ENCODE results near the gene SMIM3.
"Not testable (repeated sequence)": the region's sequence is repeated elsewhere in the genome, so short reads cannot be mapped to it uniquely, and the experiment has no call there.

SMIM3 gene, protein sequence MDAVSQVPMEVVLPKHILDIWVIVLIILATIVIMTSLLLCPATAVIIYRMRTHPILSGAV

DNA sequence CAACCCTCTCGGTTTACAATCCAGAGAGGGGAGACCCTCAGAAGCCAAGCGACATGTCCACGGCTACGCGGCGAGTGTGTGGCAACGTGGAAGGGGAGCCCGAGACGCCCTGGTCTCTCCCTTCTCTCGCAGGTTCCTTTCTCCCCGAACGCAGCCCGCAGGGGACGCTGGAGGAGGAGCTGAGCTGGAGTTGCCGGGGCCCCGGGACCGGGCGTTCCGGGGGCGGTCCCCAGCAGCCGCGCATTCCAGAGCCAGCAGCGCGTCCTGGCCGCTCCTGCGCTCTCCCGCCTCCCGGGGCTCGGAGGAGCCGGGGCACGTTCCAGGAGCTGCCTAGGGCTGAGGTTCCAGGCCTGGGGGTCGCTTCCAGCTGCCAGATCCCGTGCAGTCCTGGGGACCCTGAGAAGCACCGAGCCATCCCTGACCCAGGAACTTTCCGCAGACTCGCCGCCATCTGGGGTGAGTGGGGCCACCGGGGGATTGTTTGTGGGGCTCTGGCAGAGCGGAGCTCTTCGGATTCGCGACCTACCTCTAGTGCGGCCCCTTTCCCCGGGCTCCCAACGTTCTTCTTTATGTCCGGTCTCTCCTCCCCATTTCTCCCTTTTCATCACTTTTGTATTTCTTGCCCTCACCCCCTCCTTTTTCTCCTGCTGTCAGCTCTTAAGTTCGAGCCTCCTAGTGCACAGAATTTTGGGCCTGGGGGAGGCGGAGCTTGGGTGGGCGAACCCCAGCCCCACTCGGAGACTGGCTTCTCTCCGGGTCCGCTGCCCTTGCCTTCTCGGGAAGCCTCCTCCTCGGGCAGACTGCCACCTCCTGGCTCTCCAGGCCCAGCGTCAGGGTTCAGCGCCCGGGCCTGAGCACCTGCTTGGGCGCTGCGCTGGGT, at the start of gene SMIM3:
TSS of gene SMIM3 (plus strand) at position 241 of the 880 bp plus-strand sequence. CDS start 16,684 bp downstream, outside the sequence.
- DNase-seq (ENCODE audit: low read depth, low spot score), result no peak

DNA sequence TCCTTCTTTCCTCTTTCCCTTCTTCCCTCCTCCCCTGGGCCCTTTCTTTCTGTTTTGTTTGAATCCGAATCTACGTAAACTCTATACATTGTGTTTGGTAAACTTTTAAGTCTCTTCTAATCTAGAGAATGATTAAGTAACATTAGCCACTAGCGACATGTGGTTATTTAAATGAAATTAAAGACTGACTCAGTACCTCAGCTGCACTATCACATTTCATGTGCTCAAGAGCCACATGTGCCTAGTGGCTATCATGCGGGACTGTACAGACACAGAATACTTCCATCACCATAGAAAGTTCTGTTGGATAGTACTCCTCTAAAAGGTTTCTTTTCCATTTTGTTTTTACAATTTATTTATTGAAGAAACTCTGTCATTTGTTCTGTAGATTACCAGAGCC, 48.7 kb upstream of the SMIM3 start:
- no peak for DNase-seq (ENCODE audit: low read depth, low spot score)

DNA sequence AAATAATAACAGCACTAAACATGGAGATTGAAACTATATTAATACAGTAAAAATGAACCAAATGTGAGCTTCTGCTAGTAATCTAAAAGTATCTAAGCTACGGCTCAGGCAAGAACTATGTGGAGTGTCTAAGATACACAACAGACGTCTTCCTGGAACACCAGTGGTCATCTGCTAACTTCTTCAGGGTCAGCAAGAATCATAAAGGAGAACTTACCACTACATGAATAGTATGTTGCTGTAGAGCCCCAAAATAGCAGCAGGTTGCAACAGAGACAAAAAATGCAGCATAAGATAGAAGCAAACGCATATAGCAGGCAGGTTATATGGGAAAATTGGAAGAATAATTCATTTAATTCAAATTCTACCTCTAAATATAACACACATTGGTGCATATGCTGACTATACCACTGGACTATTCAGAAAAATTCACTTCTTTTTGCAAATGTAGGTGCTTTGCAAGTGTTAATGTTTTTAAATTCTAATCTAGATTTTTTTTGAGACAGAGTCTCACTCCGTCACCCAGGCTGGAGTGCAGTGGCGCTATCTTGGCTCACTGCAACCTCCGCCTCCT, 46.8 kb upstream of the SMIM3 start:
- DNase-seq (ENCODE audit: low read depth, low spot score), result no peak

DNA sequence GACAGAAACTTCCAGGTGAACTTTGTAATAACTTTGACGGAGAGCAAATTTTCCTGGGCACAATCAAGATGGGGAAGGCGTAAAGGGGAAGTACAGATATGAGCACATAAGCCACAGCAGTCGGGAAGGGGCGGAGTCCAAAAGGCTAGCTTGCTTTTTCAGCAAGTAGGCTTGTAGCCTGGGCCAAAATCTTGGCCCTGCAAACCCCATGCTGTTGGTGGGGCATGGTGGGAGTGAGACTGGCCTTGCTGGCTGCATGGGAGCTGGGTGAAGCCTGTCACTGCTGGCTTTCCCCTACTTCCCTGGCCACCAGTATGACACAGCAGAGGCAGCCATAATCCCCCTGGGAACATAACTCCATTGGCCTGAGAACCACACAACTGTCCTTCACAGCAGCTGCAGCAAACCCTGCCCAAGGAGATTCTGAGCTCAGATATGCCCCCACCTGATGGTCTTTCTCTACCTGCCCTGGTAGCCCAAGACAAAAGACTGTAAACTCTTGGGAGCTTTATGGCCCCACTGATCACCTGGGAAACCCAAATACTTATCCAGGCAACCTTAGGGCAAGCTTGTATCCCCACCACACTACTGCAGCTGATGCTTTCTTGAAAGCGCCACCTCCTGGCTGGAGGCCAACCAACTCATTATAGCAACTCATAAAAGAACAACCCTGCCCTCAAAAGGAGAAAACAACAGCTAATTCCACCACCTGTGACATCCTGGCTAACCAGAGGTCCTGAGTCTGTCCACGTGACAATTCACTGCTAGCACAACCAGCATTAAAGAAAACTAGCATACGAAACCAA, 43.8 kb upstream of the SMIM3 start:
- no peak for DNase-seq (ENCODE audit: low read depth, low spot score)

DNA sequence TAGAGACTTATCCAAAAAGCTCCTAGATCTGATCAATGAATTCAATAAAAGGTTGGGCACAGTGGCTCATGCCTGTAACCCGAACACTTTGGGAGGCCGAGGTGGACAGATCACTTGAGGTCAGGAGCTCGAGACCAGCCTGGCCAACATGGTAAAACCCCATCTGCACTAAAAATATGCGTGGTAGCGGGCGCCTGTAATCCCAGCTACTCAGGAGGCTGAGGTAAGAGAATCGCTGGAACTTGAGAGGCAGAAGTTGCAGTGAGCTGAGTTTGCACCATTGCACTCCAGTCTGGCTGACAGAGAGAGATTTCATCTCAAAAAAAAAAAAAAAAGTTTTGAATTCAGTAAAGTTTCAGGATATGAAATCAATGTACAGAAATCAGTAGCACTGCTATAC, 39.7 kb upstream of the SMIM3 start:
- no peak for DNase-seq (ENCODE audit: low read depth, low spot score)

DNA sequence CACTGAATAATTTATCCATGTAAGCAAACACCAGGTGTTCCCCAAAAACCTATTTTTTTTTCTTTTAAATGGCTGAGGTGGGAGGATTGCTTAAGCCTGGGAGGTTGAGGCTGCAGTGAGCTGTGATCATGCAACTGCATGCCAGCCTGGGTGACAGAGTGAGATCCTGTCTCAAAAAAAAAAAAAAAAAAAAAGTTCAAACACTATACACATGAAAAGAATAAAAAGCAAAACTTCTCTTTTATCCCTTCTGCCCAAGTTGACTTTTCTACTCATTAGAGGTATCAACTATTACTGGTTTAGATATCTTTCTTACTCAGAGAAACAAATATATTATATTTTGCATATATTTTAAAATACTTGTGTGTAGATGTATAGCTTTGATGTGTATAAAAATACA, 37.6 kb upstream of the SMIM3 start:
- no peak for DNase-seq (ENCODE audit: low read depth, low spot score)

DNA sequence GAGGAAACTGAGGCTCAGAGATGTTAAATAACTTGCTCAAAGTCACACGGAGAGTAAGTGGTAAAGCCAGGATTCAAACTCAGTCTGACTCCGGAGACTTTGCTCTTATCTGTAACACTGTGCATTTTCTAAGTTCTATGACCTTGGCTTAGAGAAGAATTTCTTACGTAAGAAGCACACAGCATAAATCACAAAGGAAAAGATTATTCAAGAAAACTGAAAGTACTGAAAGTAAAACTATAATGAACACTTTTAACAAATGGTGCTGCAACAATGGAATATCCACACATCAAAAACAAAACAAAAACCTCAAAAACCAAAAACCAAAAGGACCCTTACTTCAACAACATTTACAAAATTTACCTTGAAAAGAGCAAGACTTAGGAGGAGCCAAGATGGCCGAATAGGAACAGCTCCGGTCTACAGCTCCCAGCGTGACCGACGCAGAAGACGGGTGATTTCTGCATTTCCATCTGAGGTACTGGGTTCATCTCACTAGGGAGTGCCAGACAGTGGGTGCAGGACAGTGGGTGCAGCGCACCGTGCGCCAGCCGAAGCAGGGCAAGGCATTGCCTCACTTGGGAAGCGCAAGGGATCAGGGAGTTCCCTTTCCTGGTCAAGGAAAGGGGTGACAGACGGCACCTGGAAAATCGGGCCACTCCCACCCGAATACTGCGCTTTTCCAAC, 36.0 kb upstream of the SMIM3 start:
- not testable (repeated sequence) for DNase-seq (ENCODE audit: low read depth, low spot score)

DNA sequence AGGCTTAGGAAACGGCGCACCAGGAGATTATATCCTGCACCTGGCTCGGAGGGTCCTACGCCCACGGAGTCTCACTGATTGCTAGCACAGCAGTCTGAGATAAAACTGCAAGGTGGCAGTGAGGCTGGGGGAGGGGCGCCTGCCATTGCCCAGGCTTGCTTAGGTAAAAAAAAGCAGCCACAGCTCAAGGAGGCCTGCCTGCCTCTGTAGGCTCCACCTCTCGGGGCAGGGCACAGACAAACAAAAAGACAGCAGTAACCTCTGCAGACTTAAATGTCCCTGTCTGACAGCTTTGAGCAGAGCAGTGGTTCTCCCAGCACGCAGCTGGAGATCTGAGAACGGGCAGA, 35.4 kb upstream of the SMIM3 start:
- not testable (repeated sequence) for DNase-seq (ENCODE audit: low read depth, low spot score)

DNA sequence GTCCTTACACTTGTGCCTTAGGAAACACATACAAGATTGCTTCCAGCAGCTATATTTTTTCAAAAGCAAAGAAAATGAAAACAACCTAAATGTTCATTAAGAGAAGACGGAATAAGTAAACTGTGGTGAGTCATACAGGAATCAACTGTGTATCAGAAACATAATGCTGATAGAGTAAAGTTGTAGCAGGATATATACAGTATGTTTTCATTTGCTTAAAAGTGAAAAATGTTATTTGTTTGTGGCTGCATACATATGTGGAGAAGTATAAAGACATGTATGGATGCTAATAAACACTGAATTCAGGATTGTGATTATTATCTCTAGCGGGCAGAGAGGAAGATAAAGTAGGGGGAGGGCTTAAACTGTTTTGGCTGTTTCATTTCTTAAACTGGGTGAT, 28.1 kb upstream of the SMIM3 start:
- no peak for DNase-seq (ENCODE audit: low read depth, low spot score)

DNA sequence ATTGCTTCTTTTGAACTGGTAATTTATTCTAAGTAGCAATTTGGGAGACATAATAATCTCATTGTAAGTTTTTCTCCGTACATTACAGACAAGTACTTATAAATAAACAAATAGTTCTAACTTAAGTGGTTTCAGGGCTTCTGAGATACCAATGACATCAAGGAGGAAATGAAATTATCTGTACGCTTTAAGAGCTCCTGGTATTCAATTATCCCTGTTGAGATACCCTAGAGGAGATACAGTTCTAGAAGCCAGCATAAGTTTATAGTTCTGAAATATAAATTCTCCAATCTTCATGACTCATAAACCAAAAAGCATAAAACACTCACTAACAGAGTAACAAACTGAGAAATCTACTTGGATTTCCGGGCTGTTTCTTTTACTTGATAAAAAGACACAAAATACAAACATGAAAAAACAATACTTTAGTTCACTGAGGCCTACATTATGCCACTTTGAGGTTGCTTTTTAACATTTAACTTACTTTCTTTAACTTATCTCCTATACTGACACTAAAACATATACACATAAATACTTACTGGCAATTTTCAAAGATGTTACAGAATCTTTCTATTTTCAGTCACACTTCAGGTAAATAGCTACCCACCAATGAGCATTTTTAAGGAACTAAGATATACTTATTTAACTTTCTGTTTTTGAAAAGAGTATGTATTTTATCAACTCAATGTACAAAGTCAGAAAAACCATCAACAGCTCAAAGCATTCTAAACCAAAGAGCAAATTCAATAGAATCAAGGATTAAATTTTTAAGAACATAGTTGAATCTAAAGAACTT, 27.3 kb upstream of the SMIM3 start:
- DNase-seq (ENCODE audit: low read depth, low spot score), result no peak

DNA sequence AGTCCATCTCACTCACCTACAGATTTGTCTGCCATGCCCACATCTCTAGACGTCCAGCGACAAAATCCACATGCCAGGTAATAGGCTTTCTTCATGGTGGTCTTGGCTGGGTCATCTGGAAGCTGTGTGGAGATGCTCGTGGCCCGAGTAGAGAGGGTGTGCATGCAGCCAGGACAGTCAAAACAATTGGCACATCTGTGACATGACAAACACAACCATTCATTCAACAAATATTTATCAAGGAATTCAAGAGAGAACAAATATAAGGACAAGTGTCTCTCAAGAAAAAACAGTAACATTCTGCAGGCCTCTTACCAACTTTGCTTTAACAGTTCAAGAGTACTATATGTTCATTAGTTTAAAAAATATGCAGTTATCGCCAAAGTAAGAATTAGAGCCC, 25.1 kb upstream of the SMIM3 start:
- DNase-seq (ENCODE audit: low read depth, low spot score), result no peak

DNA sequence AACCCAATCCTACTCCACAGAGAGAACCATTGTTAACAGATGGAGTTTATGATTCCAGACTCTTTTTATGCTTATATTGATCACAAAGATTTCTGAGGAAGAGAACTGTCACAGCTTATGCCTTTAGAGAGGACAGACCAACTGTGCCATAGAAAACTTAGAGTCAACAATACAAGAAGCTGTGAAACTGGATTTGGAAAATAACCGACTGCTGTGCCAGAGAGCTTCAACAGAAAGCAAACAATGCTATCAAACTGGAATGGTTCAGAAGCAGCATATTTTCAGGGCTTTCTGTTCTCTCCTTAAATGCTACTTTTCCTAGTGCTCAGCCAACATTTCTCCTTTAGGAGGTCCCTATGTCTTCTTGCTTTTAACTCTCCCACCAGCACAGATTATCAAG, 24.7 kb upstream of the SMIM3 start:
- no peak for DNase-seq (ENCODE audit: low read depth, low spot score)

DNA sequence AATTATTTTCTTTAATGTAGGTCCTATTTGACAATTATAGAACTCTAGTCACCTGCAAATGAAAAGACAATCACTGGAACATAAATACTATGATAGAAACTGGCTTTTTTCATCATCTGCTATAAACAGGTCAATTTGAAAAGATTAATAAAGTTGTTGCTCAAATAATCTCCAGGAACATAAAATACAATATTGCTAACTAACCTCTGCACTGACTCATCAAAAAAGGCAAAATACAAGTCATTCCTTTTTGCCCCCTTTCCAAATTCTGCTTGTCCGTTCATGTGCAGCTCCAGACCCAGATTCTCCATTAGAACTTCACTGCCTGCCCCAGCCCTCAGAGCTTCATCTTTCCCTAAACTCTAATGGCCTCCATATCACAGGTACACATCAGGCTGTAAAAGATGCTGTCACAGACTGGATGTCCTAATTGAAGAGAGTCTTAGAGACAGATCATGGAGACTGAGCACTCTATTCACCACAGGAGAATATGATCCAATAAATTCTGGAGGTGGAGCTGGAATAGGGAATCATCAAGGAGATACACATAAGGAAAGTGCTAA, 21.4 kb upstream of the SMIM3 start:
- no peak for DNase-seq (ENCODE audit: low read depth, low spot score)

DNA sequence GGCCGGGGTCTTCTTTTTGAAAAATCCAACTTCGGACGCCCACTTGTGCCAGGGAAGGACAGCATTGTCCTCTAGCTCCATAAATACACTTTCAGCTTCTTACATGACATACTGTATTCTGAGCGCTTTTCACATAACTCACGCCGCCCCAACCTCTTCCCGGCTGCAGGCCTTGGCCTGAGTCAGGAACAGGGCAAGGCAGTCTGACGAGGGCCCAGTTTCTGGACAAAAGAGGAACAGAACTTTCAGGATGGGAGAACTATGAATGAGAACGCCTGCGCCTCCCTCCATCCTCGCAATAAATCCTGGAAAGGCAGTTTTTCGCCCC, 20.4 kb upstream of the SMIM3 start:
- DNase-seq (ENCODE audit: low read depth, low spot score), result no peak

DNA sequence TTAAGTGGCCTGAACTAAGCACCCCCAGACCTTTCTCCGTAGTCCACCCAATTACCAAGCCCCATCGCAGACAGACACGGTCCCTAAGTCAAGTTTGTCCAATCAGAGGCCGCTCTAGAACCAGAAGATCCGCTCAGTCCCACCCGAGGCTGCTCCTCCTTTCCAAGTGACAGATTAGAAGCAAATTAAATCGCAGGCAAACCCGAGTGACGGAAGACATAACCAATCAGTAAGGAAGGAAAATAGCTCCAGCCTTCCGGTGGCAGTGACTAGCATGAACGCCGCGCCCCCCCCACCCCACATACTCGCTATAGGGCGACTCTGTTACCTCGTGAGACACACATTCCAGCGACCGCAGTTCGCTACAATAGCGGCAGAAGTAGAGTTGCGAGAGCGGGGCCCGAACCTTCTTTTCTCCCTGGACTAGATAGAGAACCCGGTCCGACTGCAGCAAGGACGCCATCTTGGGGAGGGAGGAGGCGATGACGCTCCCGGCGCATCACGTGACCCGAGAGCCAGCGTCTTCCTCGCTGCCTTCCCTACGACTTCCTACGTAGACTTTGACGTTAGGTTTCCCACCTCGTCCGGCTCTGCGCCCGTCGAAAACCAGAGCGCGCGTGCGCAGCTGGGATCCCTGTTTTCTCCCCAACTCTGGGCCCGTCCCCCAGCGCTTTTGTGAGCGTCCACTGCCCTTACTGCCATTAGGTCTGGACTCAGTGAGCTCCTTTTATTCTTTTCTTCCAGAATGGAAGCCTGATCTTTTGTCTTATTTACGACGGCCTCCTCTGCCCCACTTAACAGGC, 19.8 kb upstream of the SMIM3 start, which contains the start of gene DCTN4:
TSS of gene DCTN4 (minus strand) at position 487 of the 803 bp plus-strand sequence. CDS start at position 463, 24 bp downstream.
- peak; percentile 97 for DNase-seq (ENCODE audit: low read depth, low spot score)

DNA sequence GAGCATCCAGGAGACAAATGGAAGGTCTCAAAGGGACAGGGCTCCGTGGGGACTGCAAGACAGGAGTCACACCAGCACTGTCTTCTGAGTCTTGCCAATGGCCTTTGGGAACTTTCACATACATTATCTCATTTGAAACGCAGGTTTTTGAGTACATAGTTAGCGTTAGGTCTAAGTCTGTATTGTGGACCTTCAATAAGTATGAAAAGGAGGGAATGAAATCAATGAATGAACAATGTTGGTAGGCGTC, 19.3 kb upstream of the SMIM3 start:
- no peak for DNase-seq (ENCODE audit: low read depth, low spot score)

DNA sequence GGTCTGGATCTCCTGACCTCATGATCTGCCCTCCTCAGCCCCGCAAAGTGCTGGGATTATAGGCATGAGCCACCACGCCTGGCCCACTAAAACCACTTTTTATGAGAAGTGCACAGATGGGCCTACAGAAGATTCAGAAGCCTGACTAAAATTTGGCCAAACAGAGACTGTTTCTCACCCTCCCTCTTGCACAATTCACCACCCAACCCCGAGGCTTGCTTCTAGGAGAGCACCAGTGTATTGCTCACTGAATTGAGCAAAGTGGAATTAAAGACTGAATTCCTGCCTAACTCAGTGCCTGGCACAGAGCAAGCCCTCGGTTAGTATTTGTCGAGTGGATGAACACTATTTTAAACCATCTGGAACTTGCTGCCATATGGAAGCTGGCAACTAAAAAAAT, 16.3 kb upstream of the SMIM3 start:
- no peak for DNase-seq (ENCODE audit: low read depth, low spot score)

DNA sequence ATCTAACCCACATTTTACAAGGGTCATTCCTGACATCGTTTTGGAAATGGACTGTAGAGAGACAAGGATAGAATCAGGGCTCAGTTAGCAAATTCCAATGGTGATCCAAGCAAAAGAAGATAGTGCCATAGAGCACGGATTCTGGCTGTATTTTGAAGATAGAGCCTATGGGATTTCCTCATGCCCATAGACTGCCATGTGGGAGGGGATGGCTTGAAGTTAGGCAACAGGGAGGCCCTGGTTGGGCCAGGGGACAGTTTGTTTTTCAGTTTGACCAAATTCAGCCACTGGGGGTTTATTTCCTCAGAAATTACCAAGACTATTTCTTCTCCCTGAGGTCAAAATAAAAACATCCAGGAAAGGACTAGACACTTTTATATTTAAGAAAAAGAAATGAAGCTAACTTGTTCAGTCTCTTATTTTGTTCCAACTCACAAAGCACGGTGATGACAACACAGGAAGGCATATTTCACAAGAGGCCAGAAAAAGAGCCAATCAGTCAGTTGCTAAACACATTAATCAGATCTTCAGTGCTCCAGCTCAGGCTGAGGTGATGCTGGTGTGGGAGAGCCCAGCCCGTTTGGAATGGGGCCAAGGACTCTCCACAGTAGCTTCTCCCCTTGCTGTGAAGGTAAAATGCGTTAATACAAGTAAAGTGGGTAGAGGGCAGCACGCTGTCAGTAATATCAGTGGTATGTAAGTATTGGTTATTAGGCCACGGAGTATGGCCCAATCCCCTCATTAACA, 15.4 kb upstream of the SMIM3 start:
- no peak for DNase-seq (ENCODE audit: low read depth, low spot score)

DNA sequence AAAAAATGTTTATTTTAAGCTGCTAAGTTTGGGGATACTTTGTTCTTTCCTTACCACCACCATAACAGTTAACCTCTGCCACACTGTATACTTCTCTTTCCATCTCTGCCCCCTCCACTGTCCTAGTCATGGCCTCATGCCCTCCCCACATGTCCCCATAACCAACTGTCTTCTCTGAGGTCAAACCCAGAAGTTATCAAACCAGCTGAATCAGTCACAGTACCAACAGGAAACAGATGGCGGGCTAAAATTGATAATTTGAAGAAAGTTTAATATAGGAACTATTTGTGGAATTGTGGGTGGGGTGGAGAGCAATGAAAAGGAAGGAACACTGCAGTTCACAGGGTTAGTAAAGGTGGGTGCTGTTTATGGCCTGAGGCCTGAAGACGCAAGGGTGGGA, 14.0 kb upstream of the SMIM3 start:
- no peak for DNase-seq (ENCODE audit: low read depth, low spot score)
